Stimulated activated CD4-positive, alpha-beta T cell treated with anti-CD3 and anti-CD28 coated beads, TNF-alpha, amount 100 ng/mL, for 48 hours (primary cell): ENCODE data around the gene LUC7L.
A peak's percentile ranks its signal among the peaks of the same experiment; 100 is the strongest.
"Not testable (repeated sequence)": the region's sequence is repeated elsewhere in the genome, so short reads cannot be mapped to it uniquely, and the experiment has no call there.

Source experiments
- DNase-seq, 3 donors: peaks; one replicate each; pipeline ENCODE4 v3.0.0-alpha.2; 2020; ENCODE audit warnings: low read depth in 3 of 3

Gene LUC7L, protein sequence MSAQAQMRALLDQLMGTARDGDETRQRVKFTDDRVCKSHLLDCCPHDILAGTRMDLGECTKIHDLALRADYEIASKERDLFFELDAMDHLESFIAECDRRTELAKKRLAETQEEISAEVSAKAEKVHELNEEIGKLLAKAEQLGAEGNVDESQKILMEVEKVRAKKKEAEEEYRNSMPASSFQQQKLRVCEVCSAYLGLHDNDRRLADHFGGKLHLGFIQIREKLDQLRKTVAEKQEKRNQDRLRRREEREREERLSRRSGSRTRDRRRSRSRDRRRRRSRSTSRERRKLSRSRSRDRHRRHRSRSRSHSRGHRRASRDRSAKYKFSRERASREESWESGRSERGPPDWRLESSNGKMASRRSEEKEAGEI

DNA sequence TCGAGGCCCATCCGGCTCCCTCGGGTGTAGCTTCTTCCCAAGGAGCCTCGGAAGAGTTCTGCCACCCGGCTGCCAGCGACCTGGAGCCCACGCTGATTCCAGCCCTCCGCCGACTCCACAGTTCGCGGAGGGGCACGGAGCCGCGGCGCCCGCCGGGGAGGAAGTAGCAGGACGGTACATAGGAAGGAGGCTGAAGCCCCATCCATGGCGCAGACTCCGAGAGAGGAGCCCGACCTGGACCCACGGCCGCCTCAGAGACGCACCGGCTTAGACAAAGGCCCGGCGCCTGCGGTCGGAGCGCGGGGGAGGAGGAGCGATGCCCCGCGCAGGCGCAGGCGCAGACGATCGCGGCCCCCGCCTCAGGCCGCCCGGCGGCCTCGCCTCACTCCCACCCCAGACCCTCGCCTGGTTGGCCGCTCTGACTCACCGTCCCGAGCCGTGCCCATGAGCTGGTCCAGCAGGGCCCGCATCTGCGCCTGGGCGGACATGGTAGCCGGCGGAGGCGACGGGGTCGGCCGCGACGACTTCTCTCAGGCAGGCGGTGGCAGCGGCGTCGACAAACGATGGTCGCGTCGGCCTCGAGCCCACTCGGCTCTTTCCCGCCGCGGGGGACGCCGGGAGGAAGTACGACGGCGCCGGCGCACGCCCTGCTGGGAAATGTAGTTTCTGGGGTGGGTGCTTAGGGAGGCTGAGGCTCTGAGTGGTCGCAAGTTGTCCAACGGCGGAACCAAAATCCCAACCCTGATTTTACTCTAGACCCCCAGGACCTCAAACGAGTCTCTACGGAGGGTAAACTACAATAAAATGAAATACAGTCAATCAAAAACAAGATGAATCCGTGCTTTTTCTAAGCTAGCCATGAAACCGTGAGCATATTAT lies at the start of gene LUC7L:
Gene LUC7L (minus strand): TSS at position 598 of the 879 bp plus-strand sequence. CDS start 110 bp downstream, at position 488.
- DNase-seq: peak; percentile 70 to 86 (median 75)

DNA sequence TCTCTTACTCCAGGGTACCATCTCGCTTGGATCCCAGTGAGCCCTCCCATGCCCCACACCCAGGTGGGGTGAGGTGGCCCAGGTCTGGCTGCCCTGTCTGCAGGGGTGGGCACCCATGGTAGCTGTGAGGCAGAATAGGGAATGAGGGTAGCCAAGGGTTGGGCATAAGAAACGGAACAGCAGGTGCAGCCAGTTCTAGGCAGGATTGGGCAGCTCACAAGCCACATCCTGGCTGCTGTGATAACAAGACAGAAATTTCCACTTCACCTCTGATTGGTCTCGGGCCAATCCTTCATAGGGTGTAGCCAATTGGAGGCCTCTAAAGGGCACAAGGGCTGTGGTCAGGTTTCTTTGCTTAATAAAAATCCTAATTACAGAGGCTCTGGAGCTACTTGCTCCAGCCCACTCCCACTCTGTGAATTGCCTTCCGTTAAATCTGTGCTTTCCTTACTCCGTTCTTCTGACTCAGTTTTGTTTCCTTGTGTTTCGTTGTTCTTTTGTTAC lies 49.7 kb upstream of the LUC7L start:
- DNase-seq: peak in 1 of 3 donors; percentile 13

DNA sequence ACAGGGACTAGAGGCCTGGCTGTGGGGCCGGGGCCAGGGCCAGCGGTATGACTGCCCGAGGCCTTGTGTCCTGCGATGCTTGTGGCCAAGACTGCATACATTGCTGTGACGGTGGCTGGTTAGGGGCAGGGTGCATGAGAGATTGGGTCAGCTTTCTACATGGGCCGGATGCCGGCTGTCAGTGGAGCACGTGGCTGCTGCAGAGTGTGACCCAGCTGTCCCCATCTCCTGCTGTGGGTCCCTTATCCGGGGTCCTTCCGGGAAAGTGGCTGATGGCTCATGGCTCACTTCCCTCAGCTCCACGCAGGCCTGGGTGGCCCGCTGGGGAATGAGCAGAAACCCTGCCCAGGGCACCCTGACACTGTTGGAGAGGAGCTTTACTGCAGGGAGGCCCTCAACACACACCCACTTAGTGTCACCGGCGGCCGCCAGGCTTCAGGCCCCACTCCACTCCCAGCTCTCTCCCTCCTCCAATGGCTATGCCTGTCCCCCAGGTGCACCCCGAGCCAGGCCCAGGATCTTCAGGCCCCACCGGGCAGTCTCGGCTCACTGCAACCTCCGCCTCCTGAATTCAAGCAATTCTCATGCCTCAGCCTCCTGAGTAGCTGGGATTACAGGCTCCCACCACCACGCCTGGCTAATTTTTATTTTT lies 47.3 kb upstream of the LUC7L start:
- DNase-seq: no peak

DNA sequence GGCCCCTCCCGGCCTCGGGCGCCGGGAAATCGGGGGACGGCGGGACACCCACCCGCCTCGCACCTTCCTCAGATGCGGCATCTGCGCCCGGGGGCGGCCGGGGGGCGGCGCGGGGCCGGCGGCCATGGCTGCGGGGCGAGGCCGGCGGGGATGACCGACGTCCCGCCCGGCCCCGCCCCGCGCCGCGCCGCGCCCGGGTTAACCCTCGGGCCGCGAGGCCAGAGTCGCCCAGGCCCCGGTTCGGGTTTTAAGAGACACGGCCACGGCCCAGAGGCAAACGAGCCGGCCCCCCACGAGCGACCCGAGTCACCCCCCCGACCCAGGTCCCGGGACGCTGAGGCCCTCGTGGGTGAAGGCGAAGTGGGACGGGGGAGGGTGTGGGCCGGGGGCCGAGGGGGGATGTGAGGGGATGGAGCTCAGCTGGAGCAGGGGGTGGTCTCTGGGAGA lies 46.6 kb upstream of the LUC7L start, which contains the start of gene RGS11:
Gene RGS11 (minus strand): TSS at position 159 of the 447 bp plus-strand sequence. CDS start 33 bp downstream, at position 126.
- DNase-seq: no peak

DNA sequence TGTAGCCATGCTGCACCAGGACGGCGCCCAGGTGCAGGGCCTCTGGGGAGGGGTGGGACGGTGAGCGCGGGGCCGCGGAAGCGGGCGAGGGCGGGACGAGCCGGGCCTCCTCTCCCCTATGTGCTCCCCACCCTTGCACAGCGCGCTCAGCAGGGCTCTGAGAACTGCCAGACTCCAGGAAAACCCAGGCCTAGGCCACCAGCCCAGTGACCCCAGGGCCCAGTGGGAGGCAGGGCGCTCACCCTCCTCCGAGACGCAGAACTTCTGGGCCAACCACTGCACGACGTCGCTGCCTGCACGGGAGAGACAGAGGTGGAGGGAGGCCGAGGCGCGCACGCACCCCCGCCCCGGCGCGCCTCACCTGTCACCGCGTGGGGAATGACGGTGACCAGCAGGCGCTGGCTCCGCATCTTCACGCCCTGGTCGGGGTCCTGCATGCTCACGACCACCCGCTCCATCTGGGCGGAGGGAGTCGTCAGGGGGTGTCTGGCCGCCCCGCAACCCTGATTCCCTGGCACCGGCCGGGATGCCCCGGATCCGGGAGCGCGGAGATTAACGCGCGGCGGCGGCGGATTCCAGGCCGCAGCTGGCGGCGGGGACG lies 45.9 kb upstream of the LUC7L start:
- DNase-seq: no peak

DNA sequence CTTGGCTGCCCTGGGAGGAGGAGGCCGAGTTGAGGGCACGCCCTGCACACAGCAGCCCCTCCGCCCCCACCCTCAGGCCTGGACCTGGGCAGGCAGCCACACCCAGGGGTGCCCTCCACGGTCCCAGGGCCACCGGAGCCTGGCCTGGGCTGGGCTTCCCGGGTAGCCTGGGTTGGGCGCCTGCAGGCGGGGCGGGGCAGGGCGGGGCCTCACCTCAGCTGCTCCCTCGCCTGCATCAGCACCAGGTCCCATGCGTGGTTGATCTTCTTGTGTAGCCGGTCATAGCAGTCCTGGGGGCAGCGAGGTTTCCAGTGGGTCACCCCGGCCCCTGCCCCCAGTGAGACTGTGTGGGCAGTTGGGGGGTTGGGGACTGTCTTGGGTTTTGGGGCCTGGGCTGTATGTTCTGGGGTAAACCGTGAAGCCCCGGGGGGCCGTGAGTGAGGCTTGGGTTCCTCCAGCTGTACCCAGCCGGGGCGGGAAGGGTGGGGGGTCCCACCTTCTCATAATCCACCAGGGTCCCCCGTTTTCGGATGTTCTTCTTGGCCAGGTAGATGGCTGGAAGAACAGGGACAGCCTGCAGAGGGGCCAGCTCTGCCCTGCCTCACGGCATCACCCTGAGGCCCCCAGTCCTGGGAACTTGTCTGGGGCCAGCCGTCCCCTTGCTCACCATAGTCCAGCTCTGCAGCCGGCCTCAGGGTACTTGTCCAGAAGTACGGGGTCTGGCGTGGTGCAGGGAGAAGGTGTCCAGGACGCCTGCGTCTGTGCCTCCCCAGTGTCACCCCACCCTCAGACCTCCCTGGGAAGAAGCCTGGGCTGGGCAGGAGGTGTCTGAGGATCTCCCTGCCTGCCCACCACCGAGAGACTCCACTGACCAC lies 44.5 kb upstream of the LUC7L start:
- no peak for DNase-seq

DNA sequence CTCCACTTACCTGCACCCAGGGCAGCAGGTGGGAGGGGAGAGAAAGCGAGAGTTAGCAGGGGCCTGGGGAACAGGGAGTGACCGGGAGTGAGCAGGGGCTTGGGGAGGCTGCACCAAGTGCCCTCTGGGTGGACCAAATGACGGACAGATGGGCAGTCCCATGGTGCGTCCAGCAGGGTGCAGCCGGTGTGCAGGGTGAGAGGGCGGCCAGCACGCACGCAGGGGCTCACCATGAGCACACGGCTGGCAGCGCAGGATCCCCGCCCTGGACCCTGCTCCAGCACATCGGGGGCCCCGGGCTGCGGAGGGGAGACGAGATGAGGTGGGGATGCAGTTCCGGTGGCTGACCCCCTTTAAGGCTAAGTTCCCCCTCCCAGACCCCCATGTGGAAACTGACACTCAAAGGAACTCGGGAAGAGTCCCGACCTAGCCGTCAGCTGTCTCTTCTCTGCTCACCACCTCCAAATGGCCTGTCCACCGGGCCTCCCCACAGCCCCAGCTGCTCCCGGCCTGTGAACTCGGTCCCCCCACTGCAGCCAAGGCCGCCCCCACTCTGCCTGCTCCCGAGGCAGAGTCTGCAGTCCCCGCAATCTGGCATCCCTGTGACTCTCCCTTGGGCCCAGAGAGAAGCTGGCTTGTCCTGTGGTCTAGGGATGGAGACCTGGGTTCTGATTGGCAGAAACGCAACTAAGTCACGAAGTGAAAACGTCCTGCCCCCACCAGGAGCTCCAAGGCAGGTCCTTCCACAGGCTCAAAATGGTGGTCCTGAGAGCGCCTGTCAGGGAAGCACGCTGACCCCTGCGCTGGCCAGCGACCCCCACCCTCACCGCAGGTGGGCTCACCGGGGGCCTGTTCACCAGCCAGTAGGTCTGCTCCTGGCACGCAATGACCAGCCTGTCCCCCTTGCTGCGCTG lies 43.6 kb upstream of the LUC7L start:
- no peak for DNase-seq

DNA sequence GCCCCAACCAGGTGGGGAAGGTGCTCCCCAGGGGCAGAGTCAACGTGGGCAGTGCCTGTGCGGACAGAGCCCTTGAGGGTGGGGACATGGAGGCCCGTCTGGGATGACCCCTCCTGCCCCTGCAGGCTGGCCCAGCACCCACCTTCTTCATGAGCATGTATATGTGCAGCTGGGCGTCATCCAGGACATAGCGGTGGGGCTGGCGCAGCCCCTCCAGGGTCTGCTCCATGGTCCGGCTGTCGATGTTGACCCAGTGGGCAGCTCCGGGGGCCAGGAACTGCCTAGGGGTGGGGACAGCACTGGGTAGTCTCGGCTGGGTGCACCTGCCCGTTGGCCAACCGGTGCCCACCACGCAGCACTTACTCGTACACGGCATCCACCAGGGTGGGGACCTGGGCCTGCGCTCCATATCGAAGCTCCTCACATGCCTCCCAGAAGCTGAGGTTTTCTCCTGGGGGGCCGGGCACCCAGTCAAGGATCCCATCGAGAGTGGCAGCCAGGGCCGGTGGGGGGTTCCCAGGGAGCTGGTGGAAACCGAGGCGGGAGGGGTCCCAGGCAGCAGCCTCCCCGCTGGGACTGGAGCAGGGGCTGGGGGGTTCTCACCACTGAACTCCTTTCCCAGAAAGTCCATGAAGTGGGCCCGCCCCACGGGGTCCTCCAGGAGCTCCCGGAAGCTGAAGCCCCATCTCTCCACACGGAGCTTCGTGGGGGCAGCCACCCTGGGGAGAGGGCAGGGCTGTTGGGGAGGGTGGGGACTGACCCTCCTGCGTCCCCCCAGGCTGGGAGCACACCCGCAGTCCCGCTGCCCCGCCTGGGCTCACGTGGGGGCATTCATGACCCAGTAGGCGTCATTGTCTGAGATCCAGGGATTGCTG lies 41.4 kb upstream of the LUC7L start:
- no peak for DNase-seq

DNA sequence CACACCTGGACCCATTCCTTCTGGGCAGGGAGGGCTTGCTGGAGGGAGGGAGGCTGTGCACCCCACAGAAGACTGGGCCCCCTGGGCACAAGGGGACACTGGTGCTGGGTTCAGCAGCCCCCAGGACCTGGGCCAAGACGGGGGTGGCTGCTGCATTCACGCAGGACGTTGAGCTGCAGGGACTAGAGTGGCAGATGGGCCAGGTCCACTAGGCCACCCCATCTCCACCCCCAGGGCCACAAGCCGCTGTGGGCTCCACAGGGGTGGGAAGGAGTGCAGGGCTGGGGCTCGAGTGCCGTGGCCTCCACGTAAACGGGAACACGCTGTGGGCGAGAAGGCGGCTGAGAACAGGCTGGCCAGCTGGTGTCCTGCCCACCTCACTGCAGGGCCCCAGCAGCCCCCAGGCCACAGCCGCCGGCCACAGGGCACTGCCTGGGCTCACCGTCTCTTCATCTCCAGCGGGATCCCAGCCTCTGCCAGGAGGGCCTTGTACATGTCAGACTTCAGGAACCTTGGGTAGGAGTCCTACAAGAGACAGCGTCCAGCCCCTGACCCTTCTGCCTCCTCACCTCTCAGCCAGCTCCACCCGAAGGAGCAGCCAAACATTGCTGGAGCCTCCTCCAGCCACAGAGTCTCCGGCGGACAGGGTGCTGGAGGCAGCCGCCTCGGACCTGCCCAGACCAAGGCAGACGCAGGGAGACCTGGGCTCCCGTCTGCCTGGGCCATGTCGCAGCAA lies 40.0 kb upstream of the LUC7L start:
- no peak for DNase-seq

DNA sequence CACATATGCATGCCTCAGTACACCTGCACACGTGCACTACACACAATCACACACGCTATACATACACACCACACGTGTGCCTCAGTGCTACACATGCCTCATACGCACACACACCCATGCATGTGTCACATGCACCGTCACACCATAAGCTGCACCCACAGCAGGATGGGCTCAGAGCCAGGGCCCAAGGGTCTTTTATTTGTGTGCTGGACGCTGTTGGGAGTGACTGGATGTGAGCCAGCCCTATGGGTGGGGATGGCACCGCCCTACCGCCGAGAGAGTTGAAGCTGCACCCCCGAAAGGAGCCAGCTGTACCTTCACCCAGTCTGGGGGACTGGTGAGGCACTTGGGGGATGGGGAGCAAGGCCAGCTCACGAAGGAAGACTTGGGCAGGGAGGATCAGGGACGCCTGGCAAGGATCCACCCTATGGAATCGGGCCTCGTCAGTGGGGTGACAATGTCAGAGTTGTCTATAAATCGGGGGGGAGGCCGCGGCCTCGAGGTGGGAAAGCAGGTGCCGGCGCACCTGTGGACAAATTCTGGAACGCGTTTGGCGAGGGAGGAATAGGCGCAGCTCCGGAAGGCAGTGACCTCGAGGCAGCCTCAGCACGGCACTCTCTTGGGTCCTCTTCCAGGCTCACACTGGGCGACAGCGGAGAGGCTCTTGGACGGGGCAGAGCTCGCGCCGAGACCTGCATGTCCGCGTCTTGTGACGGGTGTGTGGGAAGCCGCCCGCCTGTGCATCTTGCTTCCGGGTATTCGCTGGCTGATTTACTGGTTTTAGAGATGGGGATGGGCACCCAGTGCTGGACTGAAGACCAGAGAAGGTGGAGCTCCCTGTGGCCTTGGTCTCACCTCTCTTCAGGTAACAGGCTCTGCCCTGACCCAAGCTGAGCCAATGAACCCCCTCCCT lies 39.1 kb upstream of the LUC7L start:
- no peak for DNase-seq

DNA sequence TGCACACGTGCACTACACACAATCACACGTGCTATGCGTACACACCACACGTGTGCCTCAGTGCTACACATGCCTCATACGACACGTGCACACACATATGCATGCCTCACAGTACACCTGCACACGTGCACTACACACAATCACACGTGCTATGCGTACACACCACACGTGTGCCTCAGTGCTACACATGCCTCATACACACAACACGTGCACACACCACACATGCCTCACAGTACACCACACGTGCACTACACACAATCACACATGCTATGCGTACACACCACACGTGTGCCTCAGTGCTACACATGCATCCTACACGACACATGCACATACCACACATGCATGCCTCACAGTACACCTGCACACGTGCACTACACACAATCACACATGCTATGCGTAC lies 38.3 kb upstream of the LUC7L start:
- not testable (repeated sequence) for DNase-seq

DNA sequence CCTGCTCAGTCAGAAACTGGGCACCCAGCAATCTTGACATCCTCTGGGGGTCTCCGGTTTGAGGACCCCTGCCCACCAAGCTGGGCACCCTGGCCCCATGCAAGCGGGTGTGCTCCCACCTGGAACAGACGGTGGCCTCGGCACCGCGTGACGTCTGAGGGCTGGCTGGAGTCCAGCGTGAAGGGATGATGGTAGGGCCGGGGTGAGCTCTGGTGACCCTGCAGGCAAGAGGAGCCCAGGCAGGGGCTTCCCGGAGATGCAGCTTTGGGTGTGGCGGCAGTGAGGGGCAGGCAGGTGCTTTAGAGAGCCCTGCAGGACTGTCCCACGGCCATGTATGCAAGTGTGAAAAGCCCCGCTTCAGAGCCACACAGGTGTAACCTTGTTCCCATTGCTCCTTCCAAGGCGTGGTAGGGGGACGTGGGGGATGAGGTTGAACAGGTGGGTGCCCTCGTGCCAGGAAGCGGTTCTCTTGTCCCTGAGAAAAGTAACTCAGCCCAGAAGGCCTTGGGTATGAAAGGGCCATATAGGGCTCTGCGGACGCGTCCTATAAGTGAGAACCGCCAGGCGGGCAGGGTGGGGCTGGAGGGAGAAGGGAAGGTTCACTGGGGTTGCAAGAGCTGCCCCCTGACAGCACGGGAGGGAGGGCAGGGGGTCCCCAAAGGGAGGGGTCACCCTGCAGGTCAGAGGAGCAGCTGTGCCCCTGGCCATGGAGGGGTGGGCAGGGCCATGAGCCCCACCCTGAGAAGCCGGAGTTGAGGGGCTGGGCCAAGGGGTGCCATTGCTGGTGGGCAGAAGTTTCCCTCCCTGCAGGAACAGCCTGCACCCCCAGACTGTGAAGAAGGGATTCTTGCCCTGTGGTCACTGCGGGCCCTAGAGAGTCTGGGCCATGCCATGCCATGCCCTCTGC lies 37.3 kb upstream of the LUC7L start:
- no peak for DNase-seq

DNA sequence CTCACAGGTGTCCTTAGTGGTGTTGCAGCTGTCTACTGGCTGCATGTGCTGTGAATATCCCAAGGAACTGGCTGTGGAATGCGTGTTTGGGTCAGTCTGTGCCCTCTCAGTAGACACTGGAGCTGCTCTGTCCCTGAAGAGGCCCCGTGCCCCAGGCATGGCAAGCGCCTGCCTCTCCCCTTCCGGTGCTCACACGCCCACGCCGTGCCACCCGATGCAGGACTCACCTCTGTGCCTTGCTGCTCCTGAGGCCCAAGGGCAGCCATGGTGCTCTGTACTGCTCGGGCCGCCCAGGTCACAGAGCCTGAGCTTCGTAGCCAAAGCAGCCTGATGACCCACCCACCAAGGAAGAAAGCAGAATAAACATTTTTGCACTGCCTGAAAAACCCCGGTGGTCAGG lies 36.5 kb upstream of the LUC7L start:
- DNase-seq: no peak

DNA sequence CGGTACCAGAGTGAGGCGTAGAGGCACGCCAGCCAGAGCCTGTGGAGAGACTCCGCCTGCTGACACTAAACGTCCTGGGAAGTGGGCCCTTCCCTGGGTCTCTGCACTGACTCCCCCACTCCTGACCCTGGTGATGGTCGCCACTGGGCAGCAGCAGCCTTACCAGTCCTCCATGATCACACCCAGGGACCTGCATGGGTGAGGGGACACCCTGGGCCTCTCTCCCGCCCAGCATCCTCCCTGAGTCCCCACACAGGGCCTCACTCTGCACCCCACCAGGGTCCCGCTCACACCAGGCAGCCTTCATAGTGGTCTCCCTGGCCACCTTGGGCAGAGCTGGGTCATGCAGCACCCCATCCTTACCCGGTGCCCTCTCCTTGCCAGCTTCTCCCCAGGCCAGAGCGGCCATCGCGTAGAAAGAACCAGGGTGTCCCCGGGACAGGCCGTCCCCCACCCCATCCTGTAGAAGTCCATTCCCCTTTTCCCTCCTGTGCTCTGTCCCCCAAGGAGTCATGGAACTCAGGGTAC lies 35.8 kb upstream of the LUC7L start:
- DNase-seq: no peak

DNA sequence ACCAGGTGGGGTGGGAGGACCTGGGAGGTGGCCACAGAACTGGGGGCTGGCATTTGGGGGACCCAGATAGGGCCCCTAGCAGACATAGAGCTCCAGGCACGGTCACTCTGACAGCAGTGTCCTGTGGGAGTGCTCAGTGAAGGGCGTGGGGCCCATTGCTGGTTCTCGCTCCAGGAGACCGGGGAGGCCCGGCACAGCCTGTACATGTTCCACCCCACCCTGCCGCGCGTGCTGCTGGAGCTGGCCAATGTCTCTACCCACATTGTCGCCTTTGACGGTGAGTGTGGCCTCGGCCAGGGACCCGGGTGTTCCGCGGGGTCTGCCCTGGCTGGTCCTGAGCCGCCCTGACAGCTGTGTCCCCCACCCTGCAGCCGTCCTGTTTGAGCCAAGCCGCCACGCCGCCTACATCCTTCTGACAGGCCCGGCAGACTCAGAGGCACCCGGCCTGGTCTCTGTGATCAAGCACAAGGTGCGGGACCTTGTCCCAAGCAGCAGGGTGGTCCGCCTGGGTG lies 35.2 kb upstream of the LUC7L start:
- DNase-seq: no peak
